Fibroblast of lung (primary cell): ENCODE results near the gene BRI3BP. TPM values are rescaled to one million over a fixed set of nuclear protein-coding genes. Genes with fewer than 3 reads are reported as not detected.

ENCODE experiments used
- DNase-seq, 2 donors: peaks; one replicate each; pipeline versions ENCODE4 v3.0.0 to v3.0.0-alpha.2; 2010; ENCODE audit warnings: low read depth in 2 of 2
- H2AFZ ChIP-seq: 2 replicates; pipeline ENCODE4 v1.5.1; 2012; ENCODE audit warnings: low read length, control low read depth, inconsistent platforms
- H3K27ac ChIP-seq: 2 replicates; pipeline ENCODE4 v1.5.1; 2011; ENCODE audit warnings: low read length, control low read depth; ENCODE audit not compliant: insufficient read depth
- H3K27me3 ChIP-seq: 2 replicates; pipeline ENCODE4 v1.5.1; 2011; ENCODE audit warnings: mild to moderate bottlenecking, low read length; ENCODE audit not compliant: control insufficient read depth, insufficient read depth
- H3K36me3 ChIP-seq: 2 replicates; pipeline ENCODE4 v1.5.1; 2011; ENCODE audit warnings: low read length; ENCODE audit not compliant: control insufficient read depth, insufficient read depth
- H3K4me1 ChIP-seq: 2 replicates; pipeline ENCODE4 v1.5.1; 2011; ENCODE audit warnings: low read length; ENCODE audit not compliant: control insufficient read depth, insufficient read depth; ENCODE audit errors: extremely low read depth
- H3K4me2 ChIP-seq: 2 replicates; pipeline ENCODE4 v1.5.1; 2011; ENCODE audit warnings: low read length, control low read depth; ENCODE audit not compliant: insufficient read depth; ENCODE audit errors: extremely low read depth
- H3K4me3 ChIP-seq, 4 experiments: fragments of 200-600 bp in 1 of 4; sonication (generic) in 1 of 4; replicated peaks in 1 of 4; 2 replicates each; pipeline ENCODE4 v1.5.1; 2011 to 2016; ENCODE audit warnings: low read length in 4 of 4, low read depth in 3 of 4, mild to moderate bottlenecking in 3 of 4, control low read depth in 2 of 4, inconsistent platforms in 1 of 4, mixed read lengths in 1 of 4; ENCODE audit not compliant: insufficient read depth in 1 of 4; ENCODE audit errors: control extremely low read depth in 1 of 4
- H3K79me2 ChIP-seq: 2 replicates; pipeline ENCODE4 v1.5.1; 2012; ENCODE audit warnings: mild to moderate bottlenecking, low read length, inconsistent platforms; ENCODE audit not compliant: control insufficient read depth, insufficient read depth
- H3K9ac ChIP-seq: 2 replicates; pipeline ENCODE4 v1.5.1; 2011; ENCODE audit warnings: mild to moderate bottlenecking, low read length, control low read depth; ENCODE audit not compliant: insufficient read depth
- H3K9me3 ChIP-seq: 2 replicates; pipeline ENCODE4 v1.5.1; 2012; ENCODE audit warnings: low read depth, low read length; ENCODE audit not compliant: control insufficient read depth, insufficient read depth
- H4K20me1 ChIP-seq: 2 replicates; pipeline ENCODE4 v1.5.1; 2011; ENCODE audit warnings: low read length; ENCODE audit not compliant: control insufficient read depth, insufficient read depth; ENCODE audit errors: extremely low read depth
- CTCF ChIP-seq, 2 donors: IDR thresholded peaks in 1 of 2; conservative IDR thresholded peaks in 1 of 2; 1 replicate in 1 of 2; 2 replicates in 1 of 2; pipeline ENCODE4 v1.5.1; 2011 to 2012; ENCODE audit warnings: low read length in 2 of 2, control low read depth in 1 of 2, inconsistent platforms in 1 of 2, low read depth in 1 of 2, mild to moderate bottlenecking in 1 of 2
- EZH2 ChIP-seq: IDR thresholded peaks from 2 replicates; pipeline ENCODE4 v1.5.1; 2012; ENCODE audit warnings: low read length, control low read depth, mild to moderate bottlenecking; ENCODE audit errors: missing control alignments
- polyA plus RNA-seq, 2 donors: library from polyadenylated mRNA; depleted of rRNA in 1 of 2; stranded (reverse) in 1 of 2; unstranded in 1 of 2; fragments of >200 nt; gene quantifications; 2 replicates each; pipeline ENCODE4 v1.2.1, GENCODE V29; 2011 to 2012; ENCODE audit warnings: missing spikeins in 1 of 2
- total RNA-seq: library from RNA; depleted of rRNA; stranded (reverse); fragments of >200 nt; gene quantifications from 2 replicates; pipeline ENCODE4 v1.2.1, GENCODE V29; 2014

Gene BRI3BP
- total and polyA plus RNA-seq, 2 donors (not counting 1 experiment from before 2014, with no cell fraction given), result 2.3 to 2.5 TPM

GRCh38 chr12:124998705-124999104 is 5.3 kb downstream of the BRI3BP start:
- H3K27me3 ChIP-seq, result no peaks in the 10 kb centered on the region
- no peak overlapping the region for H2AFZ ChIP-seq
- H3K27ac ChIP-seq, result no peak overlapping the region
- H3K4me3 ChIP-seq, result no peak overlapping the region
- no peaks in the 10 kb centered on the region for H4K20me1 ChIP-seq
- no peaks in the 10 kb centered on the region for H3K79me2 ChIP-seq
- no peak for DNase-seq
- no peaks in the 10 kb centered on the region for H3K4me1 ChIP-seq
- H3K9me3 ChIP-seq, result no peaks in the 10 kb centered on the region
- H3K36me3 ChIP-seq, result no peaks in the 10 kb centered on the region
- TF ChIP-seq CTCF (conservative IDR thresholded peaks at IDR 0.05 in 1 of 2, IDR thresholded peaks at IDR 0.05 in 1 of 2; ENCODE audit: low read depth in 1 of 2, low read length in 2 of 2), result no peak
- no peak for TF ChIP-seq EZH2
- no peak overlapping the region for H3K4me2 ChIP-seq
- H3K9ac ChIP-seq, result no peak overlapping the region

GRCh38 chr12:125001636-125002035 is 8.2 kb downstream of the BRI3BP start:
- Histone ChIP-seq H3K27me3 (no peaks in the 10 kb centered on the region), H3K79me2 (no peaks in the 10 kb centered on the region), H3K4me3 (no peak overlapping the region), H3K4me2 (no peak overlapping the region), H3K27ac (no peak overlapping the region), H2AFZ (no peak overlapping the region), H3K36me3 (no peaks in the 10 kb centered on the region), H3K4me1 (no peaks in the 10 kb centered on the region), H3K9ac (no peak overlapping the region), H3K9me3 (no peaks in the 10 kb centered on the region), H4K20me1 (no peaks in the 10 kb centered on the region)
- no peak for DNase-seq
- TF ChIP-seq CTCF (conservative IDR thresholded peaks at IDR 0.05 in 1 of 2, IDR thresholded peaks at IDR 0.05 in 1 of 2; ENCODE audit: low read depth in 1 of 2, low read length in 2 of 2) (no peak), EZH2 (no peak)

GRCh38 chr12:125003021-125003420 is 9.6 kb downstream of the BRI3BP start:
- H3K79me2 ChIP-seq, result no peaks in the 10 kb centered on the region

More at GRCh38 chr12:125003021-125003420, 9.6 kb downstream of the BRI3BP start:
- no peak overlapping the region for H3K4me3 ChIP-seq
- no peaks in the 10 kb centered on the region for H3K9me3 ChIP-seq
- H3K9ac ChIP-seq, result no peak overlapping the region
- H2AFZ ChIP-seq, result no peak overlapping the region
- no peak overlapping the region for H3K4me2 ChIP-seq
- no peaks in the 10 kb centered on the region for H3K4me1 ChIP-seq
- H3K27ac ChIP-seq, result no peak overlapping the region
- H4K20me1 ChIP-seq, result no peaks in the 10 kb centered on the region
- no peaks in the 10 kb centered on the region for H3K36me3 ChIP-seq
- H3K27me3 ChIP-seq, result no peaks in the 10 kb centered on the region
- TF ChIP-seq CTCF (conservative IDR thresholded peaks at IDR 0.05 in 1 of 2, IDR thresholded peaks at IDR 0.05 in 1 of 2; ENCODE audit: low read depth in 1 of 2, low read length in 2 of 2) (no peak), EZH2 (no peak)
- DNase-seq, result no peak
